NCI-H187 treated with DMSO at 0.1 percent for 48 hours (cell line): ENCODE measurements around the gene ASCL5.
A peak's percentile ranks its signal among the peaks of the same experiment; 100 is the strongest.
"Not testable (repeated sequence)": the region's sequence is repeated elsewhere in the genome, so short reads cannot be mapped to it uniquely, and the experiment has no call there.

Experiments used
- DNase-seq: peaks from one replicate; lab custom pipeline; 2025; lab: John Stamatoyannopoulos, UW

ASCL5 gene

GRCh38 chr1:201126832-201127754, at the start of gene ASCL5:
Gene ASCL5, minus strand, starts transcription at chr1:201127184. Its CDS starts 11,812 bp downstream, at chr1:201115372.
- no peak for DNase-seq

- DNase-seq: no peak
Observed at GRCh38 chr1:201175820-201176500, 49.0 kb upstream of the ASCL5 start.

GRCh38 chr1:201173736-201174135, 46.8 kb upstream of the ASCL5 start:
- DNase-seq: no peak

- DNase-seq: no peak
Observed at GRCh38 chr1:201172999-201173610, 46.1 kb upstream of the ASCL5 start.

- no peak for DNase-seq
Observed at GRCh38 chr1:201172326-201172725, 45.3 kb upstream of the ASCL5 start.

GRCh38 chr1:201171063-201172036, 44.4 kb upstream of the ASCL5 start:
- DNase-seq: no peak

GRCh38 chr1:201170533-201171062, 43.6 kb upstream of the ASCL5 start:
- DNase-seq: peak; percentile 33

GRCh38 chr1:201169971-201170532, 43.1 kb upstream of the ASCL5 start:
- no peak for DNase-seq

- DNase-seq: no peak
Observed at GRCh38 chr1:201169203-201169602, 42.2 kb upstream of the ASCL5 start.

GRCh38 chr1:201167041-201167991, 40.3 kb upstream of the ASCL5 start:
- no peak for DNase-seq

GRCh38 chr1:201164645-201165044, 37.7 kb upstream of the ASCL5 start:
- no peak for DNase-seq

- DNase-seq: no peak
Observed at GRCh38 chr1:201163707-201164106, 36.7 kb upstream of the ASCL5 start.

GRCh38 chr1:201163036-201163435, 36.1 kb upstream of the ASCL5 start:
- not testable (repeated sequence) for DNase-seq

- no peak for DNase-seq
Observed at GRCh38 chr1:201157949-201158348, 31.0 kb upstream of the ASCL5 start.

- DNase-seq: no peak
Observed at GRCh38 chr1:201156819-201157218, 29.8 kb upstream of the ASCL5 start.

GRCh38 chr1:201156346-201156745, 29.4 kb upstream of the ASCL5 start:
- DNase-seq: no peak

GRCh38 chr1:201155354-201155753, 28.4 kb upstream of the ASCL5 start:
- no peak for DNase-seq

GRCh38 chr1:201154389-201155165, 27.6 kb upstream of the ASCL5 start, which contains the start of gene TMEM9:
Gene TMEM9, minus strand, starts transcription at chr1:201154474. Its CDS starts 551 bp downstream, at chr1:201153923.
- peak; percentile 36 for DNase-seq
